Osteoblast (primary cell): ENCODE measurements around the gene CHERP. TPM values are rescaled to one million over a fixed set of nuclear protein-coding genes. Genes with fewer than 3 reads are reported as not detected.

Experiments used
- DNase-seq: peaks from one replicate; pipeline ENCODE4 v3.0.0; 2011; ENCODE audit warnings: low spot score, mixed read lengths; ENCODE audit not compliant: insufficient read length; ENCODE audit errors: missing footprints
- H2AFZ ChIP-seq: 2 replicates; pipeline ENCODE4 v1.6.0; 2011; ENCODE audit warnings: mild to moderate bottlenecking, low read length
- H3K27ac ChIP-seq: 2 replicates; pipeline ENCODE4 v1.5.1; 2011; ENCODE audit warnings: mild to moderate bottlenecking, low read depth, low read length, moderate library complexity
- H3K27me3 ChIP-seq: 2 replicates; pipeline ENCODE4 v1.6.0; 2012; ENCODE audit warnings: mild to moderate bottlenecking, control low read depth, inconsistent platforms, low read length, moderate library complexity; ENCODE audit not compliant: insufficient read depth
- H3K36me3 ChIP-seq: 2 replicates; pipeline ENCODE4 v1.5.1; 2011; ENCODE audit warnings: mild to moderate bottlenecking, low read length, control low read depth, moderate library complexity; ENCODE audit not compliant: insufficient read depth
- H3K4me1 ChIP-seq: 2 replicates; pipeline ENCODE4 v1.5.1; 2011; ENCODE audit warnings: mild to moderate bottlenecking, low read length, control low read depth, moderate library complexity; ENCODE audit not compliant: insufficient read depth
- H3K4me2 ChIP-seq: 2 replicates; pipeline ENCODE4 v1.6.0; 2011; ENCODE audit warnings: mild to moderate bottlenecking, low read length; ENCODE audit not compliant: insufficient read depth
- H3K4me3 ChIP-seq: fragments of 200-600 bp; sonication (generic); 3 replicates; pipeline ENCODE4 v1.5.1; 2012; ENCODE audit warnings: mild to moderate bottlenecking, low read length, inconsistent platforms; ENCODE audit not compliant: insufficient read depth
- H3K79me2 ChIP-seq: 2 replicates; pipeline ENCODE4 v1.6.0; 2012; ENCODE audit warnings: mild to moderate bottlenecking, low read length, control low read depth, inconsistent platforms; ENCODE audit not compliant: insufficient read depth
- H3K9me3 ChIP-seq: 2 replicates; pipeline ENCODE4 v1.5.1; 2011; ENCODE audit warnings: low read depth, low read length, control low read depth
- H4K20me1 ChIP-seq: 2 replicates; pipeline ENCODE4 v1.6.0; 2012; ENCODE audit warnings: mild to moderate bottlenecking, low read length, control low read depth; ENCODE audit not compliant: insufficient read depth
- CTCF ChIP-seq: IDR thresholded peaks from 2 replicates; pipeline ENCODE4 v1.5.1; 2011; ENCODE audit warnings: mild to moderate bottlenecking, low read depth, low read length, moderate library complexity; ENCODE audit errors: extremely low read depth
- total RNA-seq: library from RNA; depleted of rRNA; stranded (reverse); fragments of >200 nt; gene quantifications from 2 replicates; pipeline ENCODE4 v1.2.3, GENCODE V29; 2012

The CHERP gene
- total RNA-seq, 1 donor: 5.8 TPM

GRCh38 chr19:16586477-16586871 lies 44.2 kb upstream of the CHERP start:
- Histone ChIP-seq H3K4me3 (no peak overlapping the region), H3K9me3 (no peaks in the 10 kb centered on the region), H3K79me2 (peaks cover 97% of the 10 kb centered on the region), H3K4me2 (no peak overlapping the region), H3K4me1 (peaks cover 47% of the 10 kb centered on the region), H4K20me1 (peaks cover 93% of the 10 kb centered on the region), H3K27ac (peak overlapping the region; percentile 41), H3K27me3 (no peaks in the 10 kb centered on the region), H2AFZ (no peak overlapping the region), H3K36me3 (no peaks in the 10 kb centered on the region)
- TF ChIP-seq CTCF: no peak
- no peak for DNase-seq

DNA sequence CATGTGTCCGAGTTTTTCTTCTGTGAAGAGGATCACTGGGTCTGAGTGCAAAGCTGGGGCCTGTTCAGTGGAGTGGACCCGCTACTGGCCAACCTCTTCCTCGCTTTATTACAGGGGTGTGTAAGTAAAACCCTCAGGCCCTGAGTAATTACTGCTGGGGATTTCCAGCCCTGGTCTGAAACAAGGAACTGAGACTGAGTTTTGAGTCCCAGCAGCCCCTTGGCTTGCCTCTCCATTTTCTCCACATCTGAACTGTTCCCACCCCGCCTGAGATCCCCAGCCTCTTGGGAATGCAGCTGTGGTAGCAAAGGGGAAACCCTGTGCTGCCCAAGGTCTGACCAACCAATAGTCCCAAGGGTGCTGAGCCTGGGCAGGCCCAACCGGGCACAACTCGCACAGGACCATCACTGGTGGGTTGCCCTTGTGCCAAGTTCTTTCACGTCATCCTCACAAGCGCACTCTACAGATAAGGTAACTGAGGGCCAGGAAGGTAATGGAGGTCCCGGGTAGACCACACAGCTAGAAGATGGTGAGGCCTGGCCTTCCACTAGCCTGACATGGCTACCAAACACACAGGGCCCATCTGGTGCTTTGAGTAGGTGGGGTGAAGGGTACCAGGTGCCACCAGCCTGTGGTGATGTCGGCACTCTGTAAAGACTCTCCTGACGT lies 43.7 kb upstream of the CHERP start:
- Histone ChIP-seq H3K27me3 (no peaks in the 10 kb centered on the region), H3K9me3 (no peaks in the 10 kb centered on the region), H3K4me3 (no peak overlapping the region), H3K36me3 (no peaks in the 10 kb centered on the region), H4K20me1 (peaks cover 93% of the 10 kb centered on the region), H3K79me2 (peaks cover 97% of the 10 kb centered on the region), H3K4me1 (peaks cover 48% of the 10 kb centered on the region), H3K27ac (peak overlapping the region; percentile 86), H2AFZ (no peak overlapping the region), H3K4me2 (no peak overlapping the region)
- peak; percentile 60 for DNase-seq
- TF ChIP-seq CTCF: no peak

- Histone ChIP-seq H3K4me1 (peaks cover 48% of the 10 kb centered on the region), H3K27ac (peak overlapping the region; percentile 86), H3K4me3 (no peak overlapping the region), H3K27me3 (no peaks in the 10 kb centered on the region), H3K4me2 (no peak overlapping the region), H3K9me3 (no peaks in the 10 kb centered on the region), H3K79me2 (peaks cover 98% of the 10 kb centered on the region), H3K36me3 (no peaks in the 10 kb centered on the region), H2AFZ (no peak overlapping the region), H4K20me1 (peaks cover 95% of the 10 kb centered on the region)
- TF ChIP-seq CTCF: no peak
- DNase-seq: peak; percentile 76
These were observed 43.0 kb upstream of the CHERP start for GRCh38 chr19:16585094-16585801.
